Astrocyte of the spinal cord (primary cell): ENCODE measurements around the gene LPP.

Experiments used
- DNase-seq: peaks from one replicate; pipeline ENCODE4 v3.0.0; 2011; ENCODE audit warnings: low read depth, low spot score
- H3K4me3 ChIP-seq: 2 replicates; pipeline ENCODE4 v1.5.1; 2011; ENCODE audit warnings: low read depth, mild to moderate bottlenecking, low read length, moderate library complexity
- in situ Hi-C: cut with HindIII; loops from 2 replicates; pipeline ENCODE4 v1.10.0; 2017; ENCODE audit warnings: low sequenced_read_pairs
- TF ChIP-seq, protein P1 (sequence below): IDR thresholded peaks from 2 replicates; pipeline ENCODE4 v1.5.1; 2012; ENCODE audit warnings: low read depth, mild to moderate bottlenecking, low read length, inconsistent platforms

LPP gene

DNA sequence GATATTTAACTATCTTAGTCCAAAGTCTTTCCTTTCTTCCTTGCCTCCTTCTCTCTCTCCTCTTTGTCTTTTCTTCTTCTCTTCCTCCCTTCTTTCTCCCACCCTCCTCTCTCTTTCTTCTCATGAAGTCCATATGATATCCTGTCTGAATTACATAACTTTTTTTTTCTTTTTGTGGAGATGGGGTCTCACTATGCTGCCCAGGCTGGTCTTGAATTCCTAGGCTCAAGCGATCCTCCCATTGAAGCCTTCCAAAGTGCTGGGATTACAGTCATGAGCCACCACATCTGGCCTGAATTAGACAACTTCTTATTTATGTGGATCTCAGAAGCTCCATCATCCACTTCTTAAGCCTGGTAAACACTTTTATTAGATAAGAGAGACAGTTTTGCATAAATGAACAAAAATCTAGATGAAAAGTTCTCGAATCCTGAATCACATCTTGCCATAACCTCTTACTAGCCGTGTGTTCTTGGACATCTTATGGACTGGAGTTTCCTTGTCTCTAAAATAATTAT, 206.5 kb downstream of the LPP start:
- DNase-seq: no peak
- H3K4me3 ChIP-seq: no peak overlapping the region
- TF ChIP-seq, protein P1, sequence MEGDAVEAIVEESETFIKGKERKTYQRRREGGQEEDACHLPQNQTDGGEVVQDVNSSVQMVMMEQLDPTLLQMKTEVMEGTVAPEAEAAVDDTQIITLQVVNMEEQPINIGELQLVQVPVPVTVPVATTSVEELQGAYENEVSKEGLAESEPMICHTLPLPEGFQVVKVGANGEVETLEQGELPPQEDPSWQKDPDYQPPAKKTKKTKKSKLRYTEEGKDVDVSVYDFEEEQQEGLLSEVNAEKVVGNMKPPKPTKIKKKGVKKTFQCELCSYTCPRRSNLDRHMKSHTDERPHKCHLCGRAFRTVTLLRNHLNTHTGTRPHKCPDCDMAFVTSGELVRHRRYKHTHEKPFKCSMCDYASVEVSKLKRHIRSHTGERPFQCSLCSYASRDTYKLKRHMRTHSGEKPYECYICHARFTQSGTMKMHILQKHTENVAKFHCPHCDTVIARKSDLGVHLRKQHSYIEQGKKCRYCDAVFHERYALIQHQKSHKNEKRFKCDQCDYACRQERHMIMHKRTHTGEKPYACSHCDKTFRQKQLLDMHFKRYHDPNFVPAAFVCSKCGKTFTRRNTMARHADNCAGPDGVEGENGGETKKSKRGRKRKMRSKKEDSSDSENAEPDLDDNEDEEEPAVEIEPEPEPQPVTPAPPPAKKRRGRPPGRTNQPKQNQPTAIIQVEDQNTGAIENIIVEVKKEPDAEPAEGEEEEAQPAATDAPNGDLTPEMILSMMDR: no peak
- in situ Hi-C loops: no loop called here

DNA sequence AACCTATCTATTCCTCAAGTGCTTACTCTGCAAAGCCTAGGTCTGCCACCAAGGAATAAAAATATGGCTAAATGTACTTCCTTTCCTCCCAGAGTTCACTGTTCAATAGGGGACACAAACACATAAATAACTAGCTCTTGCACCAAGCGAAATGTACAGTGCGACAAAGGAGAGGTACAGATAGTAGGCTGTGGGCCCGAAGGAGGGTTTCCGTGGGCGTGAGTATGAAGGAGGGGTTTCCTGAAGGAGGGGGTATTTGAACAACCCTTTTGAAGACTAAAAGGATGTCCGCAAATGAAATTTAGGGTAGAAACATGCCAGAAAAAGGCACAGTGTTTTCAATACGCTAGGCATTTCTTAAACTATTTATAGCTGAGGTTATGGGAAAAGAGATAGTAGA, 207.9 kb downstream of the LPP start:
- in situ Hi-C loops: no loop called here
- H3K4me3 ChIP-seq: no peak overlapping the region
- TF ChIP-seq, protein P1: no peak
- no peak for DNase-seq

DNA sequence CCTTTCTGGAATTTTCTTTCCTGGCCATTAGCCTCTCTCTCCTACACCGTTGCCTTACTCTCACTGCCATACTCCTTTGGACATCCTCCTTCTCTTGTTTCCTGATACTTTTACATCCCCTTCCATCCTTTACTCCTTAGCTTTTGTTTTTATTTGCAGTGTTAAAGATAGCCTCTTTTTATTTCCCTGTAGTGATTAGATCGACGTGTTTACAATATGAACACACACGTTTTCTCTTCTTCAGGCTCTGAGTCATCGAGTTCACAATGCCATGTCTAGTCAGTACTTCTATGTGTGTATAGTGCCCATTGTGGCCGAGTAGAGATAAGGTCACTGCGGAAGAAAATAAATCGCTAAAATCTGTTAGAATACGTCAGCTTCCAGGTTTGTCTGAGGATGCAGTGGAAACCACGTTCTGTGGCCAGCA, 208.5 kb downstream of the LPP start:
- in situ Hi-C loops: no loop called here
- peak; percentile 82 for DNase-seq
- no peak overlapping the region for H3K4me3 ChIP-seq
- TF ChIP-seq, protein P1: no peak

DNA sequence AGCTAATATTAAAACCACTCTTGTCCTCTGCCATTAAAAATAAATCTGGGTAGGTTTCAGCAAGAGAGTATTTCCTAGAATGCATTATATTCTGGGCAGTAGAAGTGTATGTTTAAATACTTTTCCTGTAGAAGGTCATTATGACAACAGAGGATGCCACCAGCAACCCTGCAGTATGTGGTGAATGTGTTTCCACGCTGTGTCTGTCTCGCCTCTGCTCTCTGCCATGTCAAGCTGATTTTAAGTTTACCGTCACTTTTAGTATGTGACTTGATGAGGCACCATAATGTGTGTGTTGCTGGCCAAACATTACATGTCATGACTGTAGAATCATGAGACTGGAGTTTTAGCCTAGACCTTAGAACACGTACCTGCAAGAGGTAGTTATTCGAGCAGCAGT, 211.2 kb downstream of the LPP start:
- no peak overlapping the region for H3K4me3 ChIP-seq
- TF ChIP-seq, protein P1: no peak
- DNase-seq: no peak
- in situ Hi-C loops: no loop called here

DNA sequence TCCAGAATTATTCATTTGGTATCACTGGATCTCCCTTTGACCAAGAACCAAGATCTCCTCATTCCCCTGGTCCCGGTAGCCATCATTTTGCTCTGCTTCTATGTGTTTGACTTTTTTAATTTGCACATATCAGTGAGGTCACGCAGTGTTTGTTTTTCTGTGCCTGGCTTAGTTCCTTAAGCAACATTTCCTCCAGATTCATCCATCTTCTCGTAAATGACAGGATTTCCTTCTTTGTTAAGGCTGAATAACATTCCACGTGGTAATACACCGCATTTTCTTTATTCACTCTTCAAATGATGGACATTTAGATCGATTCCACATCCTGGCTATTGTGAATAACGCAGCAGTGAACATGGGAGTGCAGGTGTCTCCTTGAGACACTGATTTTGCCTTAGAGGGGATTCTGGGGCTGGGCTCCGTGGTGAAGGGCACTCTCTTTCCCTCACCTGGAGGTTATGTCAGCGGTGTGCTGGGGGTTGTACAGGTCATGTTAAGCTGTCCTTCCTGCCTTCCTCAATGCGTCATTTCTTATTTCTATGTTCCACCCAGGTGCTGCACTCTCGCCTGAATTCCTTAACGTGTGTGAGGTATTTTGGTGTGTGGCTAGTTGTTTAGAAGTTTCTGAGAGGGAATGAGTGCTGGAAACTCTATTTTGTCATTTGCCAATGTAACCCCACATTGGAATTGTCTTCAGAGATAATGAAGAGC, 212.2 kb downstream of the LPP start:
- DNase-seq: peak; percentile 27
- in situ Hi-C loops: no loop called here
- no peak overlapping the region for H3K4me3 ChIP-seq
- TF ChIP-seq, protein P1: no peak

DNA sequence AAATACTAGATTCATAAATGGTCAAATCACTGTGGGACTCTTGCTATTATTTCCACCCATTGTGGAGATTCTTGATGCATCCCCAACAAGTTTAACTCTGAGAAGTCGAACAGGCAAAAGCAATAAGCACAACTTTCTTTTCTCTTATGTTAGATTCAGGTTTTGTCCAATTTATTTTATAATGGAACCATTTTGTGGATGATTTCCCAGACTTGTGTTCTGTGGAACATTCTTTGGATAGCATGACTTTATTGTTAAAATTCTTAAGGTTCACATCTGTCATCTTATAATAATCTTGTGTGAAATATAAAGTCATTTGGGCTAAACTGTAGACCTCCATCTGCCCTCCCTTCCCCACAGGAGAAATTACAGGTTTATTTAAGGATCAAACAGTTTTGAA, 213.7 kb downstream of the LPP start:
- DNase-seq: no peak
- TF ChIP-seq, protein P1: no peak
- no peak overlapping the region for H3K4me3 ChIP-seq
- in situ Hi-C loops: no loop called here
